ENCODE data around the gene ENPP6.

Gene ENPP6

DNA sequence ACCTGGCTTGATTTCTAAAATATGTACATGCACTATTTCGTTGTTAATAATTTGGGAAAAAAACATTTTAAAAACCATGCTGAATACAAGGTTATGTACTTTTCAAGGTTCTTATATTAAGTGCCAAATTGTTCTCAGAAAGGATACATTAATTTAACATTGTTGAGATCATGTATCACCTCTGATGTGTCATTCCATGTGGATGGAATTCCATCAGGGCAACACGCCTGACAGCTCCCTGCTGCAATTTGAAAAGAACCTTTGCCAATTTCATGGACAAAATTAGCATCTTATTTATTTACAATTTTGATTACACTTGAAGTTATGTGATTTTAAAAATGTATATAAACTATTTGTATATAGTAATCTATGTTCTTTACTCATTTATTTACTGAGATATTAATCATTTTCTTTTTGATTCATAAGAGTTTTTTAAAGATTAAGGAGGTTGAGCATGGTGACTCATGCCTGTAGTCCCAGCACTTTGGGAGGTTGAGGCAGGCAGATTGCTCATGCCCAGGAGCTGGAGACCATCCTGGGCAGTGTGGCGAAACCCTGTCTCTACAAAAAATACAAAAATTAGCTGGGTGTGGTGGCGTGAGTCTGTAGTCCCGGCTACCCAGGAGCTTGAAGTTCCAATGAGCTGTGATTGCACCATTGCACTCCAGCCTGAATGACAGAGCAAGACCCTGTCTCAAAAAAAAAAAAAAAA, 142.8 kb downstream of the ENPP6 start:
- Histone ChIP-seq H3F3A (ENCODE audit: insufficient read depth, low read length) (no peaks in the 10 kb centered on the region), H2AFZ (ENCODE audit: low read length) (no peak overlapping the region), H3K4me2 (ENCODE audit: low read depth, low read length) (no peak overlapping the region), H3K79me2 (ENCODE audit: low read length) (no peaks in the 10 kb centered on the region), H3K9me2 (replicated peaks; ENCODE audit: insufficient read depth, low read length) (no peaks in the 10 kb centered on the region), H3K4me3 (ENCODE audit: low read length) (no peak overlapping the region), H3K27me3 (replicated peaks; ENCODE audit: insufficient read depth, low read length) (no peaks in the 10 kb centered on the region), H4K20me1 (ENCODE audit: insufficient read depth, low read length) (no peaks in the 10 kb centered on the region), H3K9ac (ENCODE audit: low read length) (no peak overlapping the region), H3K4me1 (ENCODE audit: low read length) (no peaks in the 10 kb centered on the region), H3K27ac (ENCODE audit: low read length) (no peak overlapping the region), H3K9me3 (replicated peaks; ENCODE audit: insufficient read depth, low read length) (no peaks in the 10 kb centered on the region), H3K36me3 (replicated peaks; ENCODE audit: insufficient read depth, low read length) (no peaks in the 10 kb centered on the region)
- TF ChIP-seq CTCF (IDR thresholded peaks at IDR 0.05; ENCODE audit: low read length) (no peak), EZH2 (optimal IDR thresholded peaks at IDR 0.05; ENCODE audit: low read depth, low read length) (no peak), EZH2phosphoT487 (IDR thresholded peaks at IDR 0.05; ENCODE audit: low read length) (no peak)
- no peak for DNase-seq

- H3F3A ChIP-seq (ENCODE audit: insufficient read depth, low read length): no peaks in the 10 kb centered on the region
- TF ChIP-seq EZH2 (optimal IDR thresholded peaks at IDR 0.05; ENCODE audit: low read depth, low read length) (no peak), CTCF (IDR thresholded peaks at IDR 0.05; ENCODE audit: low read length) (no peak), EZH2phosphoT487 (IDR thresholded peaks at IDR 0.05; ENCODE audit: low read length) (no peak)
- no peak overlapping the region for H2AFZ ChIP-seq (ENCODE audit: low read length)
- H3K27ac ChIP-seq (ENCODE audit: low read length): no peak overlapping the region
- H3K4me1 ChIP-seq (ENCODE audit: low read length): no peaks in the 10 kb centered on the region
- no peak for DNase-seq
- no peaks in the 10 kb centered on the region for H4K20me1 ChIP-seq (ENCODE audit: insufficient read depth, low read length)
- no peaks in the 10 kb centered on the region for H3K27me3 ChIP-seq (replicated peaks; ENCODE audit: insufficient read depth, low read length)
- no peak overlapping the region for H3K4me3 ChIP-seq (ENCODE audit: low read length)
- H3K9me2 ChIP-seq (replicated peaks; ENCODE audit: insufficient read depth, low read length): no peaks in the 10 kb centered on the region
- no peaks in the 10 kb centered on the region for H3K79me2 ChIP-seq (ENCODE audit: low read length)
- no peaks in the 10 kb centered on the region for H3K9me3 ChIP-seq (replicated peaks; ENCODE audit: insufficient read depth, low read length)
- H3K4me2 ChIP-seq (ENCODE audit: low read depth, low read length): no peak overlapping the region
- H3K9ac ChIP-seq (ENCODE audit: low read length): no peak overlapping the region
- H3K36me3 ChIP-seq (replicated peaks; ENCODE audit: insufficient read depth, low read length): no peaks in the 10 kb centered on the region
Measured at GRCh38 chr4:184067931-184068554, 149.6 kb downstream of the ENPP6 start.

DNA sequence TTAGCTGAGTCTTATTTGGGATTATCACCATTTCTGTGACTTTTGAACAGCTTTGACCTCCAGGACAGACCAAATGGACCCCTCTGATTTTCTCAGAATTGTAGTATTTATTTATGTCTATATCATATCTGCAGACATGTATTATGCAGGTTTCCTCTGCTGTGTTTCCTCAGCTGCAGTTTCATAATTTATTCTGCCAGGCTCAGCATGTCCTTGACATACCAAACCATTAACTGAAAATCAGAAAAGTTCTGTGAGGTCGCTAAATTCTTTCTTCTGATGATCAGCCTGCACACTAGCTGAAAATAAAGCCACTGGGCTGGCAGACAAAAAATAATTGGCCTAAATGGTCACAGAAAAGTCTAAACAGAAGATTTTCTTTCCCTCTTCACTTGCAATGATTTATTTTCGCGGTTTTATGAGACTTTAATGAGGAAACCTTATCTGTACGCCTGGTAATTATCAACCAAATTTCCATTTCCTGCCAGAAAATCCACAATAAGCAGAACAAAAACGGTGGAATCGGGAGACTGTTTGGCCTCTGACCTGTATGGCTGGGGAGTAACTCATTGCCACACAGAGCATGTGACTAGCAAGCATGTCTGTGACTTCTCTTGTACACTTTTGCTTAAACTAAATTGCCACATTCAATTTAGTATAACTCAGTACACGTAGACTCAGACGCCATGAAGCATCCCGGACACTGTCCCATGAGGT, 150.9 kb downstream of the ENPP6 start:
- Histone ChIP-seq H3K79me2 (ENCODE audit: low read length) (no peaks in the 10 kb centered on the region), H3K4me3 (ENCODE audit: low read length) (no peak overlapping the region), H3K4me1 (ENCODE audit: low read length) (no peaks in the 10 kb centered on the region), H3K4me2 (ENCODE audit: low read depth, low read length) (no peak overlapping the region), H2AFZ (ENCODE audit: low read length) (no peak overlapping the region), H3K9me2 (replicated peaks; ENCODE audit: insufficient read depth, low read length) (no peaks in the 10 kb centered on the region), H4K20me1 (ENCODE audit: insufficient read depth, low read length) (no peaks in the 10 kb centered on the region), H3K27me3 (replicated peaks; ENCODE audit: insufficient read depth, low read length) (no peaks in the 10 kb centered on the region), H3K36me3 (replicated peaks; ENCODE audit: insufficient read depth, low read length) (no peaks in the 10 kb centered on the region), H3K27ac (ENCODE audit: low read length) (no peak overlapping the region), H3F3A (ENCODE audit: insufficient read depth, low read length) (no peaks in the 10 kb centered on the region), H3K9me3 (replicated peaks; ENCODE audit: insufficient read depth, low read length) (no peaks in the 10 kb centered on the region), H3K9ac (ENCODE audit: low read length) (no peak overlapping the region)
- TF ChIP-seq EZH2phosphoT487 (IDR thresholded peaks at IDR 0.05; ENCODE audit: low read length) (no peak), CTCF (IDR thresholded peaks at IDR 0.05; ENCODE audit: low read length) (no peak), EZH2 (optimal IDR thresholded peaks at IDR 0.05; ENCODE audit: low read depth, low read length) (no peak)
- DNase-seq: no peak
